Esophagus (tissue), 2 donors: ENCODE measurements around the gene SCN5A. TPM values are rescaled to one million over a fixed set of nuclear protein-coding genes. Genes with fewer than 3 reads are reported as not detected.

Experiments
- H3K27ac ChIP-seq, 2 donors: one replicate each; pipeline ENCODE4 v1.5.1; 2013; ENCODE audit warnings: low read depth in 2 of 2, mild to moderate bottlenecking in 2 of 2, inconsistent platforms in 1 of 2, low read length in 1 of 2, moderate library complexity in 1 of 2
- H3K27me3 ChIP-seq, 2 donors: one replicate each; pipeline ENCODE4 v1.6.1; 2013; ENCODE audit warnings: low read length in 2 of 2, control low read depth in 1 of 2, mild to moderate bottlenecking in 1 of 2; ENCODE audit not compliant: insufficient read depth in 2 of 2, control insufficient read depth in 1 of 2
- H3K36me3 ChIP-seq, 2 donors: one replicate each; pipeline ENCODE4 v1.6.1; 2013; ENCODE audit warnings: low read length in 1 of 2; ENCODE audit not compliant: control insufficient read depth in 2 of 2, insufficient read depth in 2 of 2
- H3K4me1 ChIP-seq, 2 donors: one replicate each; pipeline ENCODE4 v1.6.1; 2013; ENCODE audit warnings: low read length in 1 of 2; ENCODE audit not compliant: control insufficient read depth in 2 of 2, insufficient read depth in 2 of 2
- H3K4me3 ChIP-seq, 2 donors: one replicate each; pipeline ENCODE4 v1.5.1; 2013; ENCODE audit warnings: low read length in 2 of 2, mild to moderate bottlenecking in 2 of 2, low read depth in 1 of 2, moderate library complexity in 1 of 2
- H3K9me3 ChIP-seq, 2 donors: one replicate each; pipeline ENCODE4 v1.6.1; 2013; ENCODE audit warnings: mild to moderate bottlenecking in 2 of 2, low read depth in 1 of 2, low read length in 1 of 2, moderate library complexity in 1 of 2; ENCODE audit not compliant: control insufficient read depth in 2 of 2, insufficient read depth in 1 of 2
- WGBS, 2 donors: extraction: QIAGEN DNeasy Blood & Tissue Kit; methylation state at CpG; one replicate each; pipeline ENCODE4 v1.1.7; 2013; 5-methylcytosine and 5-hydroxymethylcytosine counted together
- polyA plus RNA-seq, 2 donors: library from polyadenylated mRNA; stranded (reverse); fragments of 200-250 nt; gene quantifications; one replicate each; pipeline ENCODE4 v1.2.3, GENCODE V29; 2013
- donor health status: healthy with polysubstance abuse.
- donor health status: Bipolar disorder and iron deficiency.

The SCN5A gene
- polyA plus RNA-seq, 2 donors = 0.02 to 0.05 TPM

DNA sequence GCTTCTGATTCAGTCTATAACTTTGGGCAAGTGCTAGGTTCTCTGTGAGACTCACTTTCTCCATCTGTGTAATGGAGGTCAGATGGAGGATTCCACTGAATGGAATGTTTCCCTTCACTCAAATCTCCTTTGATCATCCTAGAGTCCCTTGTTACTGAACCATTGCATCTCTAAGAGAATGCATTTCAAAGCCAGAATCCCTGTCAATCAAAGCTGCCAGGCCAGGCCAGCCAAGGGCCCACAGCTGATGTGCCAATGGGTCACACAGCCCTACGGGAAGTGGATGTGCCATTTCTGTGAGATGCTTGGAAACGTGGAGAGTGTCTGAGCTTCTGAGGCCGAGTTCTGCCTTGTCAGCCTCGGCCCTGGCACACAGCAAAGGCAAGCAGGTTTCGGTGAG lies 32.4 kb downstream of the SCN5A start:
- H3K4me3 ChIP-seq = no peak overlapping the region
- WGBS, 2 donors = 74 to 79% methylated on average over 5 of the region's 5 CpGs
- H3K36me3 ChIP-seq = no peaks in the 10 kb centered on the region
- H3K27ac ChIP-seq = no peak overlapping the region
- H3K9me3 ChIP-seq = no peaks in the 10 kb centered on the region
- no peaks in the 10 kb centered on the region for H3K4me1 ChIP-seq
- no peaks in the 10 kb centered on the region for H3K27me3 ChIP-seq

DNA sequence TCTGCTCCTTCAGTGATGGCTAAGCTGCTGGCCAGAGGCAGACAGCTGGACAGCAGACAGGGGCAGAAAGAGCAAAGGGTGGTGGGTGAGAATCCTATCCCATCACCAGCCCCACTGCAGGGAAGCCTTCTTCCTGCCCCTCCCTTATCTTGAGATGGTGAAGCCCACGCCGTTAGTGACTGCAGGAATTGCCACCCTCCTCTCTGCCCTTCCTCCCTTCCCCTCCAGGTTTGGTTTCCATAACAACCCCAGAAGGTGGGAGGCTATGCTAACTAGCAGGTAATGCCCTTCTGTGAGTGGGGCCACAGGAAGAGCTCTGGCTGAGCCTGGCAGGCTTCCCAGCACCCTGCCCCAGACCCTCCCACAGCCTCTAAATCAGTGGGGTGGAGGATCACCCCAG lies 32.8 kb downstream of the SCN5A start:
- H3K9me3 ChIP-seq = no peaks in the 10 kb centered on the region
- no peak overlapping the region for H3K27ac ChIP-seq
- WGBS, 2 donors = 38 to 44% methylated on average over 2 of the region's 2 CpGs
- H3K36me3 ChIP-seq = no peaks in the 10 kb centered on the region
- no peaks in the 10 kb centered on the region for H3K4me1 ChIP-seq
- no peak overlapping the region for H3K4me3 ChIP-seq
- H3K27me3 ChIP-seq = no peaks in the 10 kb centered on the region

DNA sequence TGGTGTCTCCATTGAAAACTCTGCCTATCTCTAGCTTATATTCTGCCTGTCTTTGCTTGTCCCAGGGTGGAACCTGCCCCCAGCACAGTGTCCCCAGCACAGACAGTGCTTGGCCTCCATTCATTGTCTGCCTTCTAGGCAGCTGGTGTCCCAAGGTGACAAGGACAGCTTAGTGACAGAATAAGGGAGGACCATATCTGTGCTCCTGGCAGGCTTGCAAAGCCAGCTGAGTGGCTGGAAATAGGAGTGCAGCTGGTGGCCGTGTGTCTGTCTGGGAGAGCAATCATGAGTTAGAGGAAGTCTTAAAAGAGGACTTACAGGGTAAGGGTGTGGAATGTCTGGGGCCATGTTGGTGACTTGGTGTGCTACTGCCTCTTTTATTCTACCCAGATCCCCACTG lies 33.4 kb downstream of the SCN5A start:
- H3K4me3 ChIP-seq = no peak overlapping the region
- no peaks in the 10 kb centered on the region for H3K36me3 ChIP-seq
- no peaks in the 10 kb centered on the region for H3K9me3 ChIP-seq
- WGBS, 2 donors = 47 to 58% methylated on average over 1 of the region's 1 CpG
- no peaks in the 10 kb centered on the region for H3K27me3 ChIP-seq
- H3K4me1 ChIP-seq = no peaks in the 10 kb centered on the region
- no peak overlapping the region for H3K27ac ChIP-seq

DNA sequence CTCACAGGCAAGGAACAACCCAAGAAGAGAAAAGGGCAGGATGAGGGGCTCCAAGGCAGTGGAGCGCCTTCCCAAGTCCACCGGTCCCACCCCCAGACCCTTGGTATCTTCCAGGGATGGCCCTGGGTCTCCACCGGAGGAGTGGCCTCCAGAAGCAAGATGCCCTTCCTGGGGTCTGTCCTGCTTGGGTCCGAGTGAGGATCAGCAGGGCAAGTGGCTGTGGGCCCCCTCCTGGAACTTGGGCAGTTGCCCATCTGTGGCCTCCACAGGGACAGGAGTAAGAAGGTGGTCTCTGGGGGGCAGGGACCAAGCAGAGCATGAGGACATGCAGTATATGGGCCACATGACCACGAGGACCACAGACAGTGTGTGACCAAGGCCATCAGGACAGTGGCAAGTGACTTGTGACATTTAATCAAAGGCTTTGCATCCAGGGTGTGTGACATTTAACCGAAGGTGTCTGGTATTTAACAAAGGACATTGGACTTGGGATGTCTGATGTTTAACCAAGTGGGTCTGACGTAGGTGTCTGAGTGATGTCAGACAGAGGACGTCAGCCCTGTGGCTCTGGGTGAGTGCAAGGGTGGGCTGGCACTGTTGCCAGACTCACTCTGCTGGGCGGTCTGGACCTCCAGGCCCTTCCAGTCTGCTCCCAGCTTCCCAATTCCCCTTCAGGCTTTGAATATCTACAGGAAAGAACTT lies 34.7 kb downstream of the SCN5A start:
- no peak overlapping the region for H3K4me3 ChIP-seq
- H3K27ac ChIP-seq = no peak overlapping the region
- H3K36me3 ChIP-seq = no peaks in the 10 kb centered on the region
- H3K27me3 ChIP-seq = no peaks in the 10 kb centered on the region
- H3K9me3 ChIP-seq = no peaks in the 10 kb centered on the region
- 77 to 86% methylated on average over 9 of the region's 9 CpGs for WGBS, 2 donors
- H3K4me1 ChIP-seq = no peaks in the 10 kb centered on the region

DNA sequence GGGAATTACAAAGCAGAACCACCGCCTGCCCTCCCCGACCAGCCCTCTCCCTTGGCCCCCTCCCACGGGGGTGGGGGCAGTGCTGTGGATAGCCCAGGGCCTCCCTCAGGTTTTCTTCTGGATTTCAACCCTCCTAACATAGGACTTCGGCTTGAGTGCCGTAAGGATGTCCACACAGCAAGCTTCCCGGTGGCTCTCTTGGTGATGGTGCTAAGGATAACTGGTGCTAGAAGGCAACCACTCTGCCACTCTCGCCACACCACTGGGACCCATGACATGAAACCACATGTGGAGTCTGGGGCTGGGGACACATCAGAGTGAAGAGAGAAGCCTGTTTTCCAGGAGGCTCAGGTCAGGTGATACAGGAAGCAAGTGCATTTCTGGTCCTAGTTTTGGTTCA lies 35.4 kb downstream of the SCN5A start:
- Histone ChIP-seq H3K4me1 (no peaks in the 10 kb centered on the region), H3K27ac (no peak overlapping the region), H3K27me3 (no peaks in the 10 kb centered on the region), H3K4me3 (no peak overlapping the region), H3K9me3 (no peaks in the 10 kb centered on the region), H3K36me3 (no peaks in the 10 kb centered on the region)
- WGBS, 2 donors = 75 to 81% methylated on average over 7 of the region's 7 CpGs

DNA sequence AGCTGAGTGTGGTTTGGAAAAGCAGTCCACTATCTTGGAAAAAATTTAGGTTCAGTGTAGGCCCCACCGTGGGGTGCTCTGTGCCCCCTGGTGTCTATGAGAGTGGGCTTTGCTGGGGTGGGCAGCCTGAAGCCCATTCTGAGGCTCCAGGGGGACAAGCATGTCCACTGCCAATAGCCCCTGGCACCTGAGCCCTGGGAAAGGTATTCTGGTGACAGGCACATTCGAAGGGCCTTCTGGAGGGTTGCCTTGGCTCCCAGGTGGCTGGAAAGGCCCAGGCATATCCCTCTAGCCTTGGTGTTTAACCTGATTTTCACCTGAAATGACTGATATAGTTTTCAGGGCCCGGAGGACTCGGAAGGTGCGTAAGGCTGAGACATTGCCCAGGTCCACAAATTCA lies 36.1 kb downstream of the SCN5A start:
- Histone ChIP-seq H3K9me3 (no peaks in the 10 kb centered on the region), H3K27me3 (no peaks in the 10 kb centered on the region)
- 86 to 90% methylated on average over 5 of the region's 5 CpGs for WGBS, 2 donors

DNA sequence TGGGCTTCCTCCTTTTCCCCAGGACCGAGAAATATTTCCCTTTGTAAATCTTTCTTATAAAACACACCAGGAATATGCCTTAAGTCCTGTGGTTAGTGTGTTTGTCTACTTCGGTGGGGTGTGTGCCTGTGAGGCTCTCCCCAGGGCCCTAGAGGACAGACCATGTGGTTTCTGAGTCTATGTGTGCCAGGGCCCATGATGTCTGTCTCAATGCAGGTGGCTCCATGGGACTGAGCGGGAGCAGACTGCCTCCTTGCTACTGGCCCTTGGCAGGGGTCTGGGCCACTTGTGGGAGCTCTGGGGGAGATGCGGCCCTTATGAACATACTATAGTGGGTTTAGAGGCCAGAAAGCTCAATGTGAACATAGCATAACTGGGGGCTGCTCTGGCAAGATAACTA lies 37.6 kb downstream of the SCN5A start:
- Histone ChIP-seq H3K9me3 (no peaks in the 10 kb centered on the region), H3K4me1 (no peaks in the 10 kb centered on the region), H3K36me3 (no peaks in the 10 kb centered on the region), H3K27me3 (no peaks in the 10 kb centered on the region), H3K27ac (no peak overlapping the region), H3K4me3 (no peak overlapping the region)
- WGBS, 2 donors = 86 to 87% methylated on average over 4 of the region's 4 CpGs

More for the DNA sequence above, 36.1 kb downstream of the SCN5A start:
- Histone ChIP-seq H3K4me3 (no peak overlapping the region), H3K4me1 (no peaks in the 10 kb centered on the region), H3K36me3 (no peaks in the 10 kb centered on the region), H3K27ac (no peak overlapping the region)

DNA sequence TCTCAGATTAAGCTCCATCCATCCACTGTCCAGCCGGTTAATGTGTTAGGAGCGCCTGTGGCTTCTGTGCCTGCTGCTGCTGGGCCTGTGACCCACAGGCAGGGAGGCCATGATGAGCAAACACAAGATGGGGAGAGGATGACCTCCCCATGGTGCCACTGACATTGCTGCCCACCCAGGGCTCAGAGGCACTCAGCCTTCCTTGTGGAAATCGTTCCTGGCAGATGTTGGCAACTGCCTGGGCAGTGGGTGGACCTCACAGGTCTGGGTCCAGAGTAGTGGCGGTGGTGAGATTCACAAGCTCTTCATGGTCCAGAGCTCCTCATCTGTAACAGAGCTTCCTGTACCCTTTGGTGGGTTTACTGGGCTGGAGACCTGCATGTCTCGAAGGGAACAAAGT lies 38.6 kb downstream of the SCN5A start:
- Histone ChIP-seq H3K9me3 (no peaks in the 10 kb centered on the region), H3K27me3 (no peaks in the 10 kb centered on the region), H3K27ac (no peak overlapping the region), H3K36me3 (no peaks in the 10 kb centered on the region), H3K4me3 (no peak overlapping the region), H3K4me1 (no peaks in the 10 kb centered on the region)
- WGBS, 2 donors = 90 to 92% methylated on average over 5 of the region's 5 CpGs

DNA sequence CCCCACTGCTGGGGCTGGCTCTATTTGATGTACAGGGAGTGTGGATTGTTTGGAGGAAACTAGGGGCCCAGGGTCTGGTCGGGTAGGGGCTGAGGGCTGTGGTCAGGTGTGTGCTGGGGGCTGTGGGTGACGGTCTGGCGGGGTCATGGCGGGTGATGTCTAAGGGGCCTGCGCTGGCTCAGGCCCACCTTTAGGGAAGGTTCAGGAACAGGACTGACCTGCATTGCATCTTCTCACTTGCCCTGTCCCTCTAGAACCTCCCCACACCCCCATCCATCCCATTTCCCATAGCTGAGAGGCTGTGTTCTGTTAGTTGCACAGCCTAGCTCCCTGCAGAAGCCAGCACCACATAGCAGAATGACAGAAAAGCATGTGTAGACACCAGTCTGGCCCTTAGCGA lies 39.1 kb downstream of the SCN5A start:
- H3K4me3 ChIP-seq = no peak overlapping the region
- H3K27ac ChIP-seq = no peak overlapping the region
- H3K4me1 ChIP-seq = no peaks in the 10 kb centered on the region
- no peaks in the 10 kb centered on the region for H3K9me3 ChIP-seq
- no peaks in the 10 kb centered on the region for H3K27me3 ChIP-seq
- WGBS, 2 donors = 88 to 90% methylated on average over 6 of the region's 6 CpGs
- H3K36me3 ChIP-seq = no peaks in the 10 kb centered on the region

DNA sequence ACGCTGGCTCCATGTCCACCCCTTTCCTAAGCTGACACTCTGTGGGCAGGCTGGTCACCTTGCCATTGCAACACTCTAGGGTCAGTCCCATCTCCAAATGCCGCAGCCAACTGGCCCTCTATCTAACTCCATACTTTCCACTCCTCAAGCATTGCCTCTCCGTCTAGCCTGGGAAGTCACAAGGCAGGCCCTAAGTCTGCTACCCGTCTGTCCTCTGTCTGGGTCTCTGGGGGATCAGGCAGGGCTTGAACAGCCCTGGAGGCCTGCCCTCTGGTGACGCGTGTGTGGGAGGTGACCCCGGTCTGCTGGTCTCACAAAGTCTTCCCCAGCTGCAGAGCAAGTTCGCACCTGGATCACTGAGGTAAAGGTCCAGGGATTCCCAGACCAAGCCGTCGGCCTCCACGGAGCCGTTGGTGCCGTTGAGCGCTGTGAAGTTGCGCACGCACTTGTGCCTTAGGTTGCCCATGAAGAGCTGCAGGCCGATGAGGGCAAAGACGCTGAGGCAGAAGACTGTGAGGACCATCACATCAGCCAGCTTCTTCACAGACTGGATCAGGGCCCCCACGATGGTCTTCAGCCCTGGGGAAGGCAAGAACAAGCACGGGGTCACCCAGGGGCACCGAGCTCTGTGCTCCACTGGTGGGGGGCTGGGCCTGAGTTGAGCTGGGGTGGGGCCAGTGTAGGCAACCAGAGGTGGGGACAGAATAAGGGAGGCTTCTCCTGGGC lies 39.9 kb downstream of the SCN5A start:
- no peaks in the 10 kb centered on the region for H3K4me1 ChIP-seq
- no peak overlapping the region for H3K27ac ChIP-seq
- WGBS, 2 donors = 89 to 92% methylated on average over 21 of the region's 21 CpGs
- no peaks in the 10 kb centered on the region for H3K27me3 ChIP-seq
- H3K9me3 ChIP-seq = no peaks in the 10 kb centered on the region
- no peak overlapping the region for H3K4me3 ChIP-seq
- no peaks in the 10 kb centered on the region for H3K36me3 ChIP-seq
